ENCODE measurements around the gene OTOR.

The OTOR gene

DNA sequence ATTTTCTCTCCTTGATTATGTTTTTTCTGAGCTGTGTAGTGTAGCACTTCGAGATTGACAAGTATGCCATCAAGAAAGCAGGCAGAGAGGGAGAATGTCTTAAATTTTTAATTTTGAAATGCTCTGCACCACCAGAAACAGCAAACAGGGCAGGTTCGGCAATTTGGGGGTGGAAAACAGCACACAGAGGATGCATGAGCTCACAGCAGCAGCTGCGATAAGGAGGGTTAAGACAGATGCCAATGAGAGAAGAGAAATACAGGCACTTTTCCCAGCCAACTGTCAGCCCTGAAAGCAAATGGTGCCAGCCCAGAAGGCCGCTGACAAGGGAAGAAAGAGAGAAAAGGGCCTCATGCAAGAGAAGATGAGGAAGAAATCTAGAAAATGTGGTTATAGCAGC is 33.4 kb upstream of the OTOR start:
- ChIA-PET POLR2A (no interaction called here), CTCF (no interaction called here)
- DNase-seq (ENCODE audit: extremely low spot score): no peak
- no peak for TF ChIP-seq LEF1 (IDR thresholded peaks at IDR 0.05; ENCODE audit: borderline replicate concordance)

DNA sequence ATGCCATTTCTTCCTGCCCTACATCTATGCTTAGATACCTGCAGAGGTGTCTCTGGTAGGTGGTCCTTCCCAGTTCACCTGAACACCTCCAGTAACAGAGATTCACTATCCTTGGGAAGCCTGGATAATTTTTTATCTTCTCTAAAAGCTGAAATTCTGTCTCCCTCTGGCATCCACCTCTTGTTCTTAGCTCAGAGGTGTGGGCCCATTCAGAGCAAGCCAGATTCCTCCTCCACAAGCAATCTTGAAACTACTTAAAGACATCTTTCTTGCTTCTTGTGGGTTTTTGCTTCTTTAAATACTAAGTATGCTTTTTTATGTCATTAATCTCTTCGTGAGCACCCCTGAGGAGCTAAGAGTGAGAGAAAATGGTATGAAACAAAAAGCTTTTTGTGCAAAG is 28.7 kb upstream of the OTOR start:
- ChIA-PET CTCF (no interaction called here), POLR2A (no interaction called here)
- DNase-seq (ENCODE audit: extremely low spot score): no peak
- TF ChIP-seq NFRKB (IDR thresholded peaks at IDR 0.05): no peak
- TF ChIP-seq TARDBP (IDR thresholded peaks at IDR 0.05): no peak
- no peak for TF ChIP-seq BHLHE40 (IDR thresholded peaks at IDR 0.05; ENCODE audit: borderline replicate concordance)
- TF ChIP-seq CTBP1 (IDR thresholded peaks at IDR 0.05; ENCODE audit: borderline replicate concordance): no peak
- no peak for TF ChIP-seq L3MBTL2 (conservative IDR thresholded peaks at IDR 0.05)
- no peak for TF ChIP-seq FOXM1 (IDR thresholded peaks at IDR 0.05; ENCODE audit: borderline replicate concordance)
- no peak for TF ChIP-seq SUZ12 (IDR thresholded peaks at IDR 0.05)
- TF ChIP-seq ELF4 (IDR thresholded peaks at IDR 0.05): no peak
- TF ChIP-seq, protein P1, sequence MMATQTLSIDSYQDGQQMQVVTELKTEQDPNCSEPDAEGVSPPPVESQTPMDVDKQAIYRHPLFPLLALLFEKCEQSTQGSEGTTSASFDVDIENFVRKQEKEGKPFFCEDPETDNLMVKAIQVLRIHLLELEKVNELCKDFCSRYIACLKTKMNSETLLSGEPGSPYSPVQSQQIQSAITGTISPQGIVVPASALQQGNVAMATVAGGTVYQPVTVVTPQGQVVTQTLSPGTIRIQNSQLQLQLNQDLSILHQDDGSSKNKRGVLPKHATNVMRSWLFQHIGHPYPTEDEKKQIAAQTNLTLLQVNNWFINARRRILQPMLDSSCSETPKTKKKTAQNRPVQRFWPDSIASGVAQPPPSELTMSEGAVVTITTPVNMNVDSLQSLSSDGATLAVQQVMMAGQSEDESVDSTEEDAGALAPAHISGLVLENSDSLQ (IDR thresholded peaks at IDR 0.05): no peak
- TF ChIP-seq ARNT (IDR thresholded peaks at IDR 0.05): no peak
- no peak for TF ChIP-seq SP1 (IDR thresholded peaks at IDR 0.05)

DNA sequence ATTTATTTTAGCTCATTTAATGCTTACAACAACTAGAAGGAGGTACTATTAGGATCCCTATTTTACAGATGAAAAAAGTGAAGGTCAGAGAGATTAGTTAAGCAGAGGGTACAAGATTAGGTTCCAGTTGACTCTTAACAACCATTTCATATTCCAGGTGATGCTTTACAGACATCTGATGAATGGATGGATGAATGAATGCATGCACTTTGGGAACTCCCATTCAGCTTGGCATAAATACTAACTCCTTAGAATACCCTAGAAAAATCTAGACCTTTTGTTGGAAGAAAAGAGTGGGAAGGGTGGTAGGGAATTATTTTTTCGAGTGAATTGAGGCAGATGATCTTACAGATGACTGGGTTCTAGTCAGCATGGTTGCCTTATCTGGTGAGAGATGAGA is 19.1 kb upstream of the OTOR start:
- POLR2A ChIA-PET: no interaction called here
- CTCF ChIA-PET: no interaction called here
- DNase-seq (ENCODE audit: extremely low spot score): no peak
- TF ChIP-seq SP1 (IDR thresholded peaks at IDR 0.05) (no peak), FOXK2 (IDR thresholded peaks at IDR 0.05) (no peak), SUZ12 (IDR thresholded peaks at IDR 0.05) (no peak), L3MBTL2 (conservative IDR thresholded peaks at IDR 0.05) (no peak), FOXA1 (IDR thresholded peaks at IDR 0.05) (no peak), HDGF (IDR thresholded peaks at IDR 0.05; ENCODE audit: borderline replicate concordance) (no peak), ZNF384 (IDR thresholded peaks at IDR 0.05) (no peak), FOXM1 (IDR thresholded peaks at IDR 0.05; ENCODE audit: borderline replicate concordance) (no peak), NFRKB (IDR thresholded peaks at IDR 0.05) (no peak), TARDBP (IDR thresholded peaks at IDR 0.05) (no peak), BHLHE40 (IDR thresholded peaks at IDR 0.05; ENCODE audit: borderline replicate concordance) (no peak), CTBP1 (IDR thresholded peaks at IDR 0.05; ENCODE audit: borderline replicate concordance) (no peak), ELF4 (IDR thresholded peaks at IDR 0.05) (no peak), LEF1 (IDR thresholded peaks at IDR 0.05; ENCODE audit: borderline replicate concordance) (no peak), ARNT (IDR thresholded peaks at IDR 0.05) (no peak)
- TF ChIP-seq, protein P1 (IDR thresholded peaks at IDR 0.05): no peak

DNA sequence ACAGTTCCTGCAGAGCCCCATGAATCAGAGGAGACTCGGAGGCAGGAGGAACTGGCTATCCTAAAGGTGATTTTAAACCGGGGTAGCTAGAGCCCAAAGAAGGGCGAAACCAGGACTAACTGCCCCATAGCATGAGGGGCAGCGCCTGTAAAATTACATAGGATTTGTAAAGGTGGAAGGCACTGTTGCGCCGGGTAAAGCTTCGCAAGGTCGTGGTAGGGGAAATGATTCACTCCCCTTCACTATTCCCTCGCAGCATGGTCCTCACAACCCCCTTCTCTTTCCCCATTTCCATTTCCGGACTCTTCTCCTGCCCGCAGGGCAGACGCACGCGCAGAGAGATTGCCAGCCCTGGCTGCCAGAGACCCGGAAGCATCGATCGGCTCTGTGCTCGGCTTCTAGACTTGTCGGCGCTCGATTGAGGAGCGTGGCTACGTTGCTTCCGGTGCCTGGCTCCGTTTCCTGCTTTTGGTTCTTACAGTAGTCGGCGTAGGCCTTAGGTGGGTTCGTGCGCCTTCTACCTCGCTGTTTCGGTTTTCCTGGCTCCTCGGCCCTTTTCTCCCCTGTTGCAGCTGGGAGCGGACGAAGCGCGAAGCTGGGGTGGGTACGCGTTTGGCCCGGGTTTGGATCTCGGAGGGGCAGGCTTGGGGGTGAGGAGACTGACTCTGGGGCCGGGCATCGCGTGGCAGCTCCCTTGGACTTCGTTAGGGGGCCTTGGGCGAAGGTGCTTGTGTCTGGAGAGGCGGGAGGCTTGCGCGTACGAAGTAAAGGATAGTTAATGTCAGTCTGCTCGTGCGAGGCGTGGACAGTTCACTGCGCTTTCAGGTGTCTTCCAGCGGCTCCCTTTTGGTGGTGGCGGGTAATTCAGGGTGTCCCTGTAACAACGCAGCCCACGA is 18.3 kb upstream of the OTOR start, which contains the start of gene SNRPB2:
Gene SNRPB2, plus strand, starts transcription at position 462 of the 896 bp plus-strand sequence. CDS start 1,677 bp downstream, outside the sequence.
- ChIA-PET POLR2A (no interaction called here), CTCF (interaction anchor here (0.5 kb wide), 1 partner anchor 63 kb away, joined by 3 read pairs; no protein-coding TSS in a partner anchor)
- DNase-seq (ENCODE audit: extremely low spot score): peak; percentile 94
- TF ChIP-seq HDGF (IDR thresholded peaks at IDR 0.05; ENCODE audit: borderline replicate concordance) (no peak), ELF4 (IDR thresholded peaks at IDR 0.05) (peak; percentile 99), FOXK2 (IDR thresholded peaks at IDR 0.05) (no peak), SUZ12 (IDR thresholded peaks at IDR 0.05) (no peak), CTBP1 (IDR thresholded peaks at IDR 0.05; ENCODE audit: borderline replicate concordance) (peak; percentile 38; the same call in 1 of the 2 replicates), NFRKB (IDR thresholded peaks at IDR 0.05) (peak; percentile 50; the same call in 1 of the 2 replicates), BHLHE40 (IDR thresholded peaks at IDR 0.05; ENCODE audit: borderline replicate concordance) (no peak), L3MBTL2 (conservative IDR thresholded peaks at IDR 0.05) (peak; percentile 90), FOXA1 (IDR thresholded peaks at IDR 0.05) (no peak), ARNT (IDR thresholded peaks at IDR 0.05) (peak; percentile 56; the same call in 1 of the 2 replicates), TARDBP (IDR thresholded peaks at IDR 0.05) (no peak), ZNF384 (IDR thresholded peaks at IDR 0.05) (no peak)

- POLR2A ChIA-PET: no interaction called here
Observed at GRCh38 chr20:16732506-16733152, 15.5 kb upstream of the OTOR start.

More at GRCh38 chr20:16732506-16733152, 15.5 kb upstream of the OTOR start:
- no peak for TF ChIP-seq ELF4 (IDR thresholded peaks at IDR 0.05)
- no peak for TF ChIP-seq FOXM1 (IDR thresholded peaks at IDR 0.05; ENCODE audit: borderline replicate concordance)
- no peak for TF ChIP-seq HDGF (IDR thresholded peaks at IDR 0.05; ENCODE audit: borderline replicate concordance)
- no peak for TF ChIP-seq CTBP1 (IDR thresholded peaks at IDR 0.05; ENCODE audit: borderline replicate concordance)
- no peak for TF ChIP-seq NFRKB (IDR thresholded peaks at IDR 0.05)
- no peak for TF ChIP-seq TARDBP (IDR thresholded peaks at IDR 0.05)
- TF ChIP-seq BHLHE40 (IDR thresholded peaks at IDR 0.05; ENCODE audit: borderline replicate concordance): no peak
- no peak for TF ChIP-seq ARNT (IDR thresholded peaks at IDR 0.05)
- TF ChIP-seq SP1 (IDR thresholded peaks at IDR 0.05): no peak
- no peak for TF ChIP-seq ZNF384 (IDR thresholded peaks at IDR 0.05)
- TF ChIP-seq SUZ12 (IDR thresholded peaks at IDR 0.05): no peak
- TF ChIP-seq FOXA1 (IDR thresholded peaks at IDR 0.05): no peak
- TF ChIP-seq L3MBTL2 (conservative IDR thresholded peaks at IDR 0.05): no peak
- no peak for TF ChIP-seq LEF1 (IDR thresholded peaks at IDR 0.05; ENCODE audit: borderline replicate concordance)
- no peak for TF ChIP-seq FOXK2 (IDR thresholded peaks at IDR 0.05)
- TF ChIP-seq, protein P1 (IDR thresholded peaks at IDR 0.05): no peak
- DNase-seq (ENCODE audit: extremely low spot score): no peak
- CTCF ChIA-PET: no interaction called here

Data from HEK293T (cell line).